GM12878 (cell line): ENCODE data around the gene FNDC11. TPM values are rescaled to one million over a fixed set of nuclear protein-coding genes. Genes with fewer than 3 reads are reported as not detected.

Experiments used
- ATAC-seq: fragments of 200-7000 bp; cut with Tn5 transposase; 3 replicates; pipeline ENCODE4 v1.9.1; 2020; ENCODE audit warnings: mild to moderate bottlenecking, moderate library complexity
- BruUV-seq: library from RNA; stranded (reverse); fragments of 400-500 nt; replicated peaks from 2 replicates; lab custom pipeline; 2021; lab: Mats Ljungman, UMichigan
- CTCF ChIA-PET: fragments of 300-600 bp; sonication (Branson Sonifier 250); formaldehyde crosslinking; extraction: SDS; loops from one replicate; lab custom pipeline; 2021; ENCODE audit warnings: inconsistent platforms; lab: Yijun Ruan, JAX
- POLR2A ChIA-PET: fragments of 350-600 bp; formaldehyde crosslinking; extraction: SDS; loops from one replicate; lab custom pipeline; 2021; ENCODE audit warnings: inconsistent platforms; lab: Charles Lee
- RAD21 ChIA-PET: fragments of 300-600 bp; sonication (Branson Sonifier 250); formaldehyde crosslinking; loops from one replicate; lab custom pipeline; 2023; ENCODE audit warnings: antibody characterized with exemption; ENCODE audit not compliant: unreplicated experiment; lab: Charles Lee
- SMC1A ChIA-PET: fragments of 300-600 bp; sonication (Branson Sonifier 250); formaldehyde crosslinking; loops from one replicate; lab custom pipeline; 2023; ENCODE audit not compliant: unreplicated experiment, uncharacterized antibody; lab: Charles Lee
- DNase-seq: peaks from one replicate; pipeline ENCODE4 v3.0.0-alpha.2; 2011; ENCODE audit warnings: low read depth, low spot score
- FAIRE-seq: peaks from 3 replicates; lab custom pipeline; 2011; peaks lifted over from hg19 to GRCh38; lab: Jason Lieb, UNC
- H2AFZ ChIP-seq: 2 replicates; pipeline ENCODE4 v1.6.0; 2011; ENCODE audit warnings: low read depth, low read length, control low read depth; ENCODE audit not compliant: control insufficient read depth
- H3K27ac ChIP-seq: 2 replicates; pipeline ENCODE4 v1.5.1; 2011; ENCODE audit warnings: control low read depth; ENCODE audit not compliant: control insufficient read depth, insufficient read depth
- H3K27me3 ChIP-seq, 2 experiments: replicated peaks in 1 of 2; 2 replicates each; pipeline versions ENCODE4 v1.6.0 to v1.6.1; 2011; ENCODE audit warnings: low read length in 1 of 2; ENCODE audit not compliant: control insufficient read depth in 2 of 2, insufficient read depth in 2 of 2
- H3K36me3 ChIP-seq, 2 experiments: 2 replicates each; pipeline ENCODE4 v1.5.1; 2011; ENCODE audit warnings: low read length in 1 of 2; ENCODE audit not compliant: control insufficient read depth in 2 of 2, insufficient read depth in 2 of 2
- H3K4me1 ChIP-seq: 2 replicates; pipeline ENCODE4 v1.6.1; 2011; ENCODE audit warnings: mild to moderate bottlenecking, low read length, moderate library complexity, mixed read lengths; ENCODE audit not compliant: control insufficient read depth, insufficient read depth
- H3K4me2 ChIP-seq: 2 replicates; pipeline ENCODE4 v1.6.0; 2011; ENCODE audit warnings: control low read depth; ENCODE audit not compliant: control insufficient read depth, insufficient read depth
- H3K4me3 ChIP-seq: fragments of 200-600 bp; sonication (generic); 2 replicates; pipeline ENCODE4 v1.5.1; 2016
- H3K79me2 ChIP-seq: 2 replicates; pipeline ENCODE4 v1.6.0; 2011; ENCODE audit warnings: low read length; ENCODE audit not compliant: control insufficient read depth, insufficient read depth
- H3K9ac ChIP-seq: 2 replicates; pipeline ENCODE4 v1.8.0; 2011; ENCODE audit warnings: low read length, control low read depth, mixed read lengths; ENCODE audit not compliant: control insufficient read depth, insufficient read depth
- H3K9me3 ChIP-seq: replicated peaks from 3 replicates; pipeline ENCODE4 v1.5.1; 2011; ENCODE audit warnings: mild to moderate bottlenecking, low read length; ENCODE audit not compliant: control insufficient read depth, insufficient read depth
- H4K20me1 ChIP-seq: 2 replicates; pipeline ENCODE4 v1.6.0; 2011; ENCODE audit not compliant: control insufficient read depth, insufficient read depth
- BACH1 ChIP-seq: fragments of 450-650 bp; IDR thresholded peaks from 2 replicates; pipeline ENCODE4 v1.6.1; 2017; ENCODE audit warnings: mild to moderate bottlenecking, borderline replicate concordance
- DPF2 ChIP-seq: fragments of 450-650 bp; IDR thresholded peaks from 2 replicates; pipeline ENCODE4 v1.6.1; 2017; ENCODE audit warnings: mild to moderate bottlenecking
- ESRRA ChIP-seq: IDR thresholded peaks from 2 replicates; pipeline ENCODE4 v1.6.1; 2012; ENCODE audit warnings: mild to moderate bottlenecking, low read length, improper control_type of control experiment
- FOS ChIP-seq: IDR thresholded peaks from 3 replicates; pipeline ENCODE4 v1.6.1; 2011; ENCODE audit warnings: borderline replicate concordance; ENCODE audit not compliant: insufficient read length; ENCODE audit errors: extremely low read depth
- IRF4 ChIP-seq: IDR thresholded peaks from 2 replicates; pipeline ENCODE4 v1.6.1; 2011; ENCODE audit warnings: low read depth, low read length
- NFYB ChIP-seq: IDR thresholded peaks from 2 replicates; pipeline ENCODE4 v1.6.1; 2011; ENCODE audit warnings: low read depth, mild to moderate bottlenecking, low read length, improper control_type of control experiment, moderate library complexity; ENCODE audit not compliant: insufficient read depth
- NR2C2 ChIP-seq: IDR thresholded peaks from 2 replicates; pipeline ENCODE4 v1.6.1; 2011; ENCODE audit warnings: borderline replicate concordance, low read depth; ENCODE audit not compliant: control insufficient read depth, insufficient read length
- RAD21 ChIP-seq: IDR thresholded peaks from 2 replicates; pipeline ENCODE4 v1.6.1; 2011; ENCODE audit warnings: mild to moderate bottlenecking, low read depth, low read length, moderate library complexity; ENCODE audit not compliant: insufficient read depth
- RFX5 ChIP-seq: IDR thresholded peaks from 2 replicates; pipeline ENCODE4 v1.6.1; 2011; ENCODE audit warnings: low read depth, low read length, improper control_type of control experiment
- WGBS: methylation state at CpG from one replicate; pipeline ENCODE4 v1.1.6; 2016; ENCODE audit warnings: low lambda C conversion rate; ENCODE audit not compliant: insufficient replicate concordance, insufficient coverage; ENCODE audit errors: missing lambda C conversion rate; 5-methylcytosine and 5-hydroxymethylcytosine counted together
- in situ Hi-C: fragments of 300-500 bp; cut with MboI; formaldehyde crosslinking; loops from 9 replicates; pipeline ENCODE4 v1.14.3; 2018; ENCODE audit warnings: mixed read lengths
- intact Hi-C: fragments of 100-400 bp; cut with micrococcal nuclease; formaldehyde crosslinking; loops from one replicate; pipeline ENCODE4 v1.14.2; 2022; ENCODE audit not compliant: unreplicated experiment
- polyA plus RNA-seq, 11 experiments: library from polyadenylated mRNA; depleted of rRNA in 4 of 11; unstranded in 6 of 11; stranded (reverse) in 5 of 11; fragments of >200 nt; fragmentation: Nextera tagmentation in 4 of 11; fragmentation: Illumina TruSeq in 1 of 11; extraction: Ambion mirVana in 4 of 11; extraction: Trizol in 1 of 11; gene quantifications; 1 replicate in 1 of 11; 2 replicates in 10 of 11; pipeline versions ENCODE4 v1.2.1 to v1.2.3, GENCODE V29; 2011 to 2016; ENCODE audit warnings: inconsistent platforms in 2 of 11, missing spikeins in 2 of 11, low read depth in 1 of 11
- total RNA-seq, 4 experiments: library from RNA; depleted of rRNA in 3 of 4; stranded (reverse); fragments of >200 nt in 3 of 4; fragmentation: Illumina TruSeq in 1 of 4; extraction: Trizol in 1 of 4; gene quantifications; 2 replicates each; pipeline versions ENCODE4 v1.2.1 to v1.2.3, GENCODE V29; 2013 to 2021
- TF ChIP-seq, protein P1 (sequence below): IDR thresholded peaks from 2 replicates; pipeline ENCODE4 v1.6.1; 2011; ENCODE audit warnings: low read depth, mild to moderate bottlenecking, low read length, moderate library complexity, borderline replicate concordance; ENCODE audit errors: extremely low read depth
- TF ChIP-seq, protein P2 (sequence below): IDR thresholded peaks from 2 replicates; pipeline ENCODE4 v1.6.1; 2011; ENCODE audit warnings: low read depth, low read length, improper control_type of control experiment, borderline replicate concordance
- TF ChIP-seq, protein P3 (sequence below): fragments of 450-650 bp; IDR thresholded peaks from 2 replicates; pipeline ENCODE4 v1.6.1; 2016; ENCODE audit warnings: mild to moderate bottlenecking
- TF ChIP-seq, protein P4 (sequence below): fragments of 450-650 bp; IDR thresholded peaks from 2 replicates; pipeline ENCODE4 v1.6.1; 2017; ENCODE audit warnings: antibody characterized with exemption, mild to moderate bottlenecking, moderate library complexity

The FNDC11 gene
- total and polyA plus RNA-seq, 10 of the 15 experiments (the other 5 are each of a cell fraction or from before 2014, with no cell fraction given) = 0.09 to 0.72 (median 0.34) TPM; not detected in 2

GRCh38 chr20:63594043-63594561 lies 40.1 kb downstream of the FNDC11 start:
- no peak overlapping the region for H2AFZ ChIP-seq
- H4K20me1 ChIP-seq = no peaks in the 10 kb centered on the region
- H3K27me3 ChIP-seq = no peaks in the 10 kb centered on the region
- H3K9me3 ChIP-seq = no peaks in the 10 kb centered on the region
- H3K9ac ChIP-seq = no peak overlapping the region
- no TSS peak for BruUV-seq
- intact Hi-C loops = no loop called here
- DNase-seq = no peak
- ChIA-PET RAD21 (no interaction called here), CTCF (no interaction called here), POLR2A (no interaction called here), SMC1A (no interaction called here)
- no peak for ATAC-seq
- WGBS = 88% methylated on average over 10 of the region's 10 CpGs
- no peak overlapping the region for H3K4me2 ChIP-seq
- TF ChIP-seq RFX5 = no peak
- TF ChIP-seq, protein P1, sequence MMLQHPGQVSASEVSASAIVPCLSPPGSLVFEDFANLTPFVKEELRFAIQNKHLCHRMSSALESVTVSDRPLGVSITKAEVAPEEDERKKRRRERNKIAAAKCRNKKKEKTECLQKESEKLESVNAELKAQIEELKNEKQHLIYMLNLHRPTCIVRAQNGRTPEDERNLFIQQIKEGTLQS = no peak
- TF ChIP-seq NFYB = no peak
- no peak for TF ChIP-seq DPF2
- TF ChIP-seq, protein P2, sequence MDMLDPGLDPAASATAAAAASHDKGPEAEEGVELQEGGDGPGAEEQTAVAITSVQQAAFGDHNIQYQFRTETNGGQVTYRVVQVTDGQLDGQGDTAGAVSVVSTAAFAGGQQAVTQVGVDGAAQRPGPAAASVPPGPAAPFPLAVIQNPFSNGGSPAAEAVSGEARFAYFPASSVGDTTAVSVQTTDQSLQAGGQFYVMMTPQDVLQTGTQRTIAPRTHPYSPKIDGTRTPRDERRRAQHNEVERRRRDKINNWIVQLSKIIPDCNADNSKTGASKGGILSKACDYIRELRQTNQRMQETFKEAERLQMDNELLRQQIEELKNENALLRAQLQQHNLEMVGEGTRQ = no peak
- no peak for TF ChIP-seq ESRRA
- no peak for TF ChIP-seq NR2C2
- TF ChIP-seq FOS = no peak
- TF ChIP-seq RAD21 = no peak
- TF ChIP-seq, protein P3, sequence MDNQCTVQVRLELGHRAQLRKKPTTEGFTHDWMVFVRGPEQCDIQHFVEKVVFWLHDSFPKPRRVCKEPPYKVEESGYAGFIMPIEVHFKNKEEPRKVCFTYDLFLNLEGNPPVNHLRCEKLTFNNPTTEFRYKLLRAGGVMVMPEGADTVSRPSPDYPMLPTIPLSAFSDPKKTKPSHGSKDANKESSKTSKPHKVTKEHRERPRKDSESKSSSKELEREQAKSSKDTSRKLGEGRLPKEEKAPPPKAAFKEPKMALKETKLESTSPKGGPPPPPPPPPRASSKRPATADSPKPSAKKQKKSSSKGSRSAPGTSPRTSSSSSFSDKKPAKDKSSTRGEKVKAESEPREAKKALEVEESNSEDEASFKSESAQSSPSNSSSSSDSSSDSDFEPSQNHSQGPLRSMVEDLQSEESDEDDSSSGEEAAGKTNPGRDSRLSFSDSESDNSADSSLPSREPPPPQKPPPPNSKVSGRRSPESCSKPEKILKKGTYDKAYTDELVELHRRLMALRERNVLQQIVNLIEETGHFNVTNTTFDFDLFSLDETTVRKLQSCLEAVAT = no peak
- TF ChIP-seq IRF4 = no peak
- TF ChIP-seq BACH1 = no peak
- TF ChIP-seq, protein P4, sequence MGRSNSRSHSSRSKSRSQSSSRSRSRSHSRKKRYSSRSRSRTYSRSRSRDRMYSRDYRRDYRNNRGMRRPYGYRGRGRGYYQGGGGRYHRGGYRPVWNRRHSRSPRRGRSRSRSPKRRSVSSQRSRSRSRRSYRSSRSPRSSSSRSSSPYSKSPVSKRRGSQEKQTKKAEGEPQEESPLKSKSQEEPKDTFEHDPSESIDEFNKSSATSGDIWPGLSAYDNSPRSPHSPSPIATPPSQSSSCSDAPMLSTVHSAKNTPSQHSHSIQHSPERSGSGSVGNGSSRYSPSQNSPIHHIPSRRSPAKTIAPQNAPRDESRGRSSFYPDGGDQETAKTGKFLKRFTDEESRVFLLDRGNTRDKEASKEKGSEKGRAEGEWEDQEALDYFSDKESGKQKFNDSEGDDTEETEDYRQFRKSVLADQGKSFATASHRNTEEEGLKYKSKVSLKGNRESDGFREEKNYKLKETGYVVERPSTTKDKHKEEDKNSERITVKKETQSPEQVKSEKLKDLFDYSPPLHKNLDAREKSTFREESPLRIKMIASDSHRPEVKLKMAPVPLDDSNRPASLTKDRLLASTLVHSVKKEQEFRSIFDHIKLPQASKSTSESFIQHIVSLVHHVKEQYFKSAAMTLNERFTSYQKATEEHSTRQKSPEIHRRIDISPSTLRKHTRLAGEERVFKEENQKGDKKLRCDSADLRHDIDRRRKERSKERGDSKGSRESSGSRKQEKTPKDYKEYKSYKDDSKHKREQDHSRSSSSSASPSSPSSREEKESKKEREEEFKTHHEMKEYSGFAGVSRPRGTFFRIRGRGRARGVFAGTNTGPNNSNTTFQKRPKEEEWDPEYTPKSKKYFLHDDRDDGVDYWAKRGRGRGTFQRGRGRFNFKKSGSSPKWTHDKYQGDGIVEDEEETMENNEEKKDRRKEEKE = no peak
- in situ Hi-C loops = no loop called here
- no peaks in the 10 kb centered on the region for H3K4me1 ChIP-seq
- H3K27ac ChIP-seq = no peak overlapping the region
- no peaks in the 10 kb centered on the region for H3K79me2 ChIP-seq
- FAIRE-seq = no peak
- no peak overlapping the region for H3K4me3 ChIP-seq
- H3K36me3 ChIP-seq = peaks cover 4 to 8% of the 10 kb centered on the region in 2 experiments; a peak in 3 of 4 replicates
